Measurements from ENCODE around the gene RHOH.

The RHOH gene

GRCh38 chr4:40179360-40179759 is 17.5 kb upstream of the RHOH start:
- Histone ChIP-seq H3K4me3 (no peak overlapping the region), H3K27ac (no peak overlapping the region)
- TF ChIP-seq CTCF (IDR thresholded peaks at IDR 0.05) = no peak
- DNase-seq (ENCODE audit: low spot score) = no peak

- TF ChIP-seq CTCF (IDR thresholded peaks at IDR 0.05) = no peak
- no peak overlapping the region for H3K27ac ChIP-seq
- DNase-seq (ENCODE audit: low spot score) = no peak
Observed at GRCh38 chr4:40180356-40180755, 16.5 kb upstream of the RHOH start.

GRCh38 chr4:40182001-40182400 is 14.8 kb upstream of the RHOH start:
- TF ChIP-seq CTCF (IDR thresholded peaks at IDR 0.05) = no peak

More at GRCh38 chr4:40180356-40180755, 16.5 kb upstream of the RHOH start:
- H3K4me3 ChIP-seq = no peak overlapping the region

GRCh38 chr4:40182954-40183353 is 13.9 kb upstream of the RHOH start:
- no peak for DNase-seq (ENCODE audit: low spot score)
- no peak for TF ChIP-seq CTCF (IDR thresholded peaks at IDR 0.05)
- Histone ChIP-seq H3K27ac (no peak overlapping the region), H3K4me3 (no peak overlapping the region)

More at GRCh38 chr4:40182001-40182400, 14.8 kb upstream of the RHOH start:
- no peak overlapping the region for H3K4me3 ChIP-seq
- no peak overlapping the region for H3K27ac ChIP-seq
- no peak for DNase-seq (ENCODE audit: low spot score)

- no peak for TF ChIP-seq CTCF (IDR thresholded peaks at IDR 0.05)
- Histone ChIP-seq H3K27ac (no peak overlapping the region), H3K4me3 (no peak overlapping the region)
- no peak for DNase-seq (ENCODE audit: low spot score)
Observed at GRCh38 chr4:40183615-40184411, 13.0 kb upstream of the RHOH start.

- H3K27ac ChIP-seq = no peak overlapping the region
- H3K4me3 ChIP-seq = no peak overlapping the region
- no peak for DNase-seq (ENCODE audit: low spot score)
- TF ChIP-seq CTCF (IDR thresholded peaks at IDR 0.05) = no peak
Observed at GRCh38 chr4:40185830-40186664, 10.8 kb upstream of the RHOH start.

All from coronary artery (tissue), 2 donors.